H1 (cell line): ENCODE results near the gene TGFB1I1. TPM values are rescaled to one million over a fixed set of nuclear protein-coding genes. Genes with fewer than 3 reads are reported as not detected.

Experiments used
- ATF2 ChIP-seq: IDR thresholded peaks from 2 replicates; pipeline ENCODE4 v1.6.1; 2012; ENCODE audit warnings: low read length, inconsistent platforms
- CHD2 ChIP-seq: IDR thresholded peaks from 2 replicates; pipeline ENCODE4 v1.6.1; 2012; ENCODE audit warnings: low read length, improper control_type of control experiment
- GABPA ChIP-seq: IDR thresholded peaks from 2 replicates; pipeline ENCODE4 v1.6.1; 2011; ENCODE audit warnings: mild to moderate bottlenecking, low read length, moderate library complexity, borderline replicate concordance; ENCODE audit not compliant: insufficient read depth
- HDAC6 ChIP-seq: IDR thresholded peaks from one replicate; pipeline ENCODE4 v1.7.1; 2012; ENCODE audit warnings: low read depth, mild to moderate bottlenecking, inconsistent platforms, low read length, moderate library complexity
- POLR2AphosphoS5 ChIP-seq: IDR thresholded peaks from 2 replicates; pipeline ENCODE4 v1.6.1; 2011; ENCODE audit warnings: low read depth, low read length
- SP1 ChIP-seq: IDR thresholded peaks from 2 replicates; pipeline ENCODE4 v1.6.1; 2011; ENCODE audit warnings: low read depth, low read length
- SUZ12 ChIP-seq: fragments of 200-600 bp; sonication (generic); IDR thresholded peaks from 2 replicates; pipeline ENCODE4 v1.6.1; 2012; ENCODE audit warnings: mild to moderate bottlenecking, inconsistent platforms, low read length, moderate library complexity, mixed read lengths
- TAF1 ChIP-seq: IDR thresholded peaks from 2 replicates; pipeline ENCODE4 v1.6.1; 2011; ENCODE audit warnings: mild to moderate bottlenecking, low read depth, low read length
- TCF12 ChIP-seq: IDR thresholded peaks from 2 replicates; pipeline ENCODE4 v1.6.1; 2011; ENCODE audit warnings: low read depth, mild to moderate bottlenecking, low read length
- polyA plus RNA-seq, 7 experiments: library from polyadenylated mRNA; depleted of rRNA in 3 of 7; stranded (reverse) in 5 of 7; unstranded in 2 of 7; fragments of >200 nt in 5 of 7; fragments of 200-250 nt in 2 of 7; gene quantifications; 1 replicate in 5 of 7; 2 replicates in 1 of 7; 4 replicates in 1 of 7; pipeline versions ENCODE4 v1.2.1 to v1.2.3, GENCODE V29; 2011 to 2013; ENCODE audit warnings: missing spikeins in 2 of 7, mixed read lengths in 2 of 7
- total RNA-seq: library from RNA; stranded (reverse); fragmentation: NEBNext Ultra II Directional; extraction: Animal tissue kit (Norgen Biotek cat#: 25700); gene quantifications from 2 replicates; pipeline ENCODE4 v1.2.1, GENCODE V29; 2021
- TF ChIP-seq, protein P1 (sequence below): fragments of 300-600 bp; sonication (generic); IDR thresholded peaks from 2 replicates; pipeline ENCODE4 v1.7.1; 2012; ENCODE audit warnings: low read length, moderate library complexity, mild to moderate bottlenecking, inconsistent platforms; ENCODE audit not compliant: insufficient replicate concordance

TGFB1I1 gene
- total and polyA plus RNA-seq, 2 of the 8 experiments (the other 6 are each of a cell fraction or from before 2014, with no cell fraction given) = 5.6 to 5.8 TPM

GRCh38 chr16:31472709-31473203 lies 804 bp downstream of the TGFB1I1 start (continued):
- TF ChIP-seq, protein P1, sequence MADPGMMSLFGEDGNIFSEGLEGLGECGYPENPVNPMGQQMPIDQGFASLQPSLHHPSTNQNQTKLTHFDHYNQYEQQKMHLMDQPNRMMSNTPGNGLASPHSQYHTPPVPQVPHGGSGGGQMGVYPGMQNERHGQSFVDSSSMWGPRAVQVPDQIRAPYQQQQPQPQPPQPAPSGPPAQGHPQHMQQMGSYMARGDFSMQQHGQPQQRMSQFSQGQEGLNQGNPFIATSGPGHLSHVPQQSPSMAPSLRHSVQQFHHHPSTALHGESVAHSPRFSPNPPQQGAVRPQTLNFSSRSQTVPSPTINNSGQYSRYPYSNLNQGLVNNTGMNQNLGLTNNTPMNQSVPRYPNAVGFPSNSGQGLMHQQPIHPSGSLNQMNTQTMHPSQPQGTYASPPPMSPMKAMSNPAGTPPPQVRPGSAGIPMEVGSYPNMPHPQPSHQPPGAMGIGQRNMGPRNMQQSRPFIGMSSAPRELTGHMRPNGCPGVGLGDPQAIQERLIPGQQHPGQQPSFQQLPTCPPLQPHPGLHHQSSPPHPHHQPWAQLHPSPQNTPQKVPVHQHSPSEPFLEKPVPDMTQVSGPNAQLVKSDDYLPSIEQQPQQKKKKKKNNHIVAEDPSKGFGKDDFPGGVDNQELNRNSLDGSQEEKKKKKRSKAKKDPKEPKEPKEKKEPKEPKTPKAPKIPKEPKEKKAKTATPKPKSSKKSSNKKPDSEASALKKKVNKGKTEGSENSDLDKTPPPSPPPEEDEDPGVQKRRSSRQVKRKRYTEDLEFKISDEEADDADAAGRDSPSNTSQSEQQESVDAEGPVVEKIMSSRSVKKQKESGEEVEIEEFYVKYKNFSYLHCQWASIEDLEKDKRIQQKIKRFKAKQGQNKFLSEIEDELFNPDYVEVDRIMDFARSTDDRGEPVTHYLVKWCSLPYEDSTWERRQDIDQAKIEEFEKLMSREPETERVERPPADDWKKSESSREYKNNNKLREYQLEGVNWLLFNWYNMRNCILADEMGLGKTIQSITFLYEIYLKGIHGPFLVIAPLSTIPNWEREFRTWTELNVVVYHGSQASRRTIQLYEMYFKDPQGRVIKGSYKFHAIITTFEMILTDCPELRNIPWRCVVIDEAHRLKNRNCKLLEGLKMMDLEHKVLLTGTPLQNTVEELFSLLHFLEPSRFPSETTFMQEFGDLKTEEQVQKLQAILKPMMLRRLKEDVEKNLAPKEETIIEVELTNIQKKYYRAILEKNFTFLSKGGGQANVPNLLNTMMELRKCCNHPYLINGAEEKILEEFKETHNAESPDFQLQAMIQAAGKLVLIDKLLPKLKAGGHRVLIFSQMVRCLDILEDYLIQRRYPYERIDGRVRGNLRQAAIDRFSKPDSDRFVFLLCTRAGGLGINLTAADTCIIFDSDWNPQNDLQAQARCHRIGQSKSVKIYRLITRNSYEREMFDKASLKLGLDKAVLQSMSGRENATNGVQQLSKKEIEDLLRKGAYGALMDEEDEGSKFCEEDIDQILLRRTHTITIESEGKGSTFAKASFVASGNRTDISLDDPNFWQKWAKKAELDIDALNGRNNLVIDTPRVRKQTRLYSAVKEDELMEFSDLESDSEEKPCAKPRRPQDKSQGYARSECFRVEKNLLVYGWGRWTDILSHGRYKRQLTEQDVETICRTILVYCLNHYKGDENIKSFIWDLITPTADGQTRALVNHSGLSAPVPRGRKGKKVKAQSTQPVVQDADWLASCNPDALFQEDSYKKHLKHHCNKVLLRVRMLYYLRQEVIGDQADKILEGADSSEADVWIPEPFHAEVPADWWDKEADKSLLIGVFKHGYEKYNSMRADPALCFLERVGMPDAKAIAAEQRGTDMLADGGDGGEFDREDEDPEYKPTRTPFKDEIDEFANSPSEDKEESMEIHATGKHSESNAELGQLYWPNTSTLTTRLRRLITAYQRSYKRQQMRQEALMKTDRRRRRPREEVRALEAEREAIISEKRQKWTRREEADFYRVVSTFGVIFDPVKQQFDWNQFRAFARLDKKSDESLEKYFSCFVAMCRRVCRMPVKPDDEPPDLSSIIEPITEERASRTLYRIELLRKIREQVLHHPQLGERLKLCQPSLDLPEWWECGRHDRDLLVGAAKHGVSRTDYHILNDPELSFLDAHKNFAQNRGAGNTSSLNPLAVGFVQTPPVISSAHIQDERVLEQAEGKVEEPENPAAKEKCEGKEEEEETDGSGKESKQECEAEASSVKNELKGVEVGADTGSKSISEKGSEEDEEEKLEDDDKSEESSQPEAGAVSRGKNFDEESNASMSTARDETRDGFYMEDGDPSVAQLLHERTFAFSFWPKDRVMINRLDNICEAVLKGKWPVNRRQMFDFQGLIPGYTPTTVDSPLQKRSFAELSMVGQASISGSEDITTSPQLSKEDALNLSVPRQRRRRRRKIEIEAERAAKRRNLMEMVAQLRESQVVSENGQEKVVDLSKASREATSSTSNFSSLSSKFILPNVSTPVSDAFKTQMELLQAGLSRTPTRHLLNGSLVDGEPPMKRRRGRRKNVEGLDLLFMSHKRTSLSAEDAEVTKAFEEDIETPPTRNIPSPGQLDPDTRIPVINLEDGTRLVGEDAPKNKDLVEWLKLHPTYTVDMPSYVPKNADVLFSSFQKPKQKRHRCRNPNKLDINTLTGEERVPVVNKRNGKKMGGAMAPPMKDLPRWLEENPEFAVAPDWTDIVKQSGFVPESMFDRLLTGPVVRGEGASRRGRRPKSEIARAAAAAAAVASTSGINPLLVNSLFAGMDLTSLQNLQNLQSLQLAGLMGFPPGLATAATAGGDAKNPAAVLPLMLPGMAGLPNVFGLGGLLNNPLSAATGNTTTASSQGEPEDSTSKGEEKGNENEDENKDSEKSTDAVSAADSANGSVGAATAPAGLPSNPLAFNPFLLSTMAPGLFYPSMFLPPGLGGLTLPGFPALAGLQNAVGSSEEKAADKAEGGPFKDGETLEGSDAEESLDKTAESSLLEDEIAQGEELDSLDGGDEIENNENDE = no peak
- TF ChIP-seq POLR2AphosphoS5 = no peak
- no peak for TF ChIP-seq GABPA
- TF ChIP-seq SP1 = peak; percentile 73; the same call in 1 of the 2 replicates
- no peak for TF ChIP-seq SUZ12
- no peak for TF ChIP-seq TAF1
- TF ChIP-seq TCF12 = no peak
- TF ChIP-seq HDAC6 = no peak
- no peak for TF ChIP-seq CHD2
- no peak for TF ChIP-seq ATF2
